ENCODE results near the gene TJP2.
"Not testable (repeated sequence)": the region's sequence is repeated elsewhere in the genome, so short reads cannot be mapped to it uniquely, and the experiment has no call there.

Gene TJP2

GRCh38 chr9:69153707-69154521, 20.2 kb upstream of the TJP2 start:
- Histone ChIP-seq H4K20me1 (ENCODE audit: insufficient read depth) (no peaks in the 10 kb centered on the region), H2AFZ (ENCODE audit: low read depth) (no peak overlapping the region), H3K4me3 (IDR thresholded peaks at IDR 0.05; ENCODE audit: insufficient read depth, low read depth, low read length) (no peak overlapping the region), H3K79me2 (ENCODE audit: insufficient read depth, low read depth) (no peaks in the 10 kb centered on the region), H3K9ac (no peak overlapping the region), H3K27ac (no peak overlapping the region), H3K36me3 (ENCODE audit: insufficient read depth) (no peaks in the 10 kb centered on the region), H3K27me3 (ENCODE audit: insufficient read depth, low read depth) (no peaks in the 10 kb centered on the region), H3K4me2 (no peak overlapping the region), H3K4me1 (ENCODE audit: low read depth, poor library complexity, severe bottlenecking) (no peaks in the 10 kb centered on the region)
- no peak for TF ChIP-seq CTCF (conservative IDR thresholded peaks at IDR 0.05; ENCODE audit: low read depth, low read length)

- Histone ChIP-seq H3K4me2 (no peak overlapping the region), H2AFZ (ENCODE audit: low read depth) (no peak overlapping the region), H3K9ac (no peak overlapping the region), H3K4me1 (ENCODE audit: low read depth, poor library complexity, severe bottlenecking) (no peaks in the 10 kb centered on the region), H3K4me3 (IDR thresholded peaks at IDR 0.05; ENCODE audit: insufficient read depth, low read depth, low read length) (no peak overlapping the region), H3K27me3 (ENCODE audit: insufficient read depth, low read depth) (no peaks in the 10 kb centered on the region), H3K79me2 (ENCODE audit: insufficient read depth, low read depth) (no peaks in the 10 kb centered on the region), H3K27ac (no peak overlapping the region), H3K36me3 (ENCODE audit: insufficient read depth) (no peaks in the 10 kb centered on the region), H4K20me1 (ENCODE audit: insufficient read depth) (no peaks in the 10 kb centered on the region)
- no peak for TF ChIP-seq CTCF (conservative IDR thresholded peaks at IDR 0.05; ENCODE audit: low read depth, low read length)
Measured at GRCh38 chr9:69155341-69156030, 18.6 kb upstream of the TJP2 start.

GRCh38 chr9:69157751-69158466, 16.2 kb upstream of the TJP2 start:
- H3K79me2 ChIP-seq (ENCODE audit: insufficient read depth, low read depth), result no peaks in the 10 kb centered on the region
- H2AFZ ChIP-seq (ENCODE audit: low read depth), result no peak overlapping the region
- H3K36me3 ChIP-seq (ENCODE audit: insufficient read depth), result no peaks in the 10 kb centered on the region
- H4K20me1 ChIP-seq (ENCODE audit: insufficient read depth), result no peaks in the 10 kb centered on the region
- no peak for TF ChIP-seq CTCF (conservative IDR thresholded peaks at IDR 0.05; ENCODE audit: low read depth, low read length)
- H3K27me3 ChIP-seq (ENCODE audit: insufficient read depth, low read depth), result no peaks in the 10 kb centered on the region
- H3K9ac ChIP-seq, result no peak overlapping the region
- no peak overlapping the region for H3K27ac ChIP-seq
- H3K4me1 ChIP-seq (ENCODE audit: low read depth, poor library complexity, severe bottlenecking), result no peaks in the 10 kb centered on the region
- no peak overlapping the region for H3K4me2 ChIP-seq
- no peak overlapping the region for H3K4me3 ChIP-seq (IDR thresholded peaks at IDR 0.05; ENCODE audit: insufficient read depth, low read depth, low read length)

- no peak for TF ChIP-seq CTCF (conservative IDR thresholded peaks at IDR 0.05; ENCODE audit: low read depth, low read length)
- Histone ChIP-seq H3K4me1 (ENCODE audit: low read depth, poor library complexity, severe bottlenecking) (no peaks in the 10 kb centered on the region), H3K27me3 (ENCODE audit: insufficient read depth, low read depth) (no peaks in the 10 kb centered on the region), H3K27ac (no peak overlapping the region), H3K4me3 (IDR thresholded peaks at IDR 0.05; ENCODE audit: insufficient read depth, low read depth, low read length) (no peak overlapping the region), H3K79me2 (ENCODE audit: insufficient read depth, low read depth) (no peaks in the 10 kb centered on the region), H2AFZ (ENCODE audit: low read depth) (no peak overlapping the region), H4K20me1 (ENCODE audit: insufficient read depth) (no peaks in the 10 kb centered on the region), H3K4me2 (no peak overlapping the region), H3K36me3 (ENCODE audit: insufficient read depth) (no peaks in the 10 kb centered on the region), H3K9ac (no peak overlapping the region)
Measured at GRCh38 chr9:69158471-69158870, 15.6 kb upstream of the TJP2 start.

- H3K4me3 ChIP-seq (IDR thresholded peaks at IDR 0.05; ENCODE audit: insufficient read depth, low read depth, low read length); H3K27ac ChIP-seq; H3K36me3 ChIP-seq (ENCODE audit: insufficient read depth); H2AFZ ChIP-seq (ENCODE audit: low read depth); H4K20me1 ChIP-seq (ENCODE audit: insufficient read depth); H3K4me1 ChIP-seq (ENCODE audit: low read depth, poor library complexity, severe bottlenecking); H3K79me2 ChIP-seq (ENCODE audit: insufficient read depth, low read depth); H3K9ac ChIP-seq; H3K27me3 ChIP-seq (ENCODE audit: insufficient read depth, low read depth); H3K4me2 ChIP-seq: not testable (repeated sequence)
Measured at GRCh38 chr9:69164573-69164972, 9.5 kb upstream of the TJP2 start.

Measured in KMS-11 (cell line).